Measurements from ENCODE around the gene DHTKD1. TPM values are rescaled to one million over a fixed set of nuclear protein-coding genes. Genes with fewer than 3 reads are reported as not detected.

DHTKD1 gene
- total RNA-seq, 2 donors from 2014 or later, result 18.4 to 23.6 TPM

DNA sequence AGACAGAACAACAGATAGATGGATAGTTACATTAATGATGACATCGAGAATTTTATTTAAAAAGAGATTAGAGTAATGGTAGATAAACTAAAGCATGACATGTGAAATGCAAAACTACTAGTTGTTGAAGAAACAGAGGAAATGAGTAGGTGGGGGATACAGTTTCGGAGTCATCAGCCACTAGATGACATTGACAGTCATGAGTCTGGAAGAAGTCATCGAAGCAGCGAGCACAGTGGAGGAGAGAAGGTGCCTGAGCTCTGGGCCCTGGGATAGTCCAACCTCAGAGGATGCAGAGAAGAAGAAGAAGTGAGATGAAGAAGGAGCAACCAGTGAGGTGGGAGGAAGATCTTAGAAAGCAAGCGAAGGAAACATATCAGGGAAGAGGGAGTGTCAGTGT lies 40.5 kb downstream of the DHTKD1 start:
- peaks cover 53% of the 10 kb centered on the region for H3K36me3 ChIP-seq
- TF ChIP-seq CTCF (IDR thresholded peaks at IDR 0.05), result no peak
- no peak for DNase-seq (ENCODE audit: low spot score)
- no peaks in the 10 kb centered on the region for H3K27me3 ChIP-seq
- no peak overlapping the region for H3K27ac ChIP-seq
- no peak overlapping the region for H3K4me3 ChIP-seq
- H3K4me1 ChIP-seq, result no peaks in the 10 kb centered on the region
- no peaks in the 10 kb centered on the region for H3K9me3 ChIP-seq

GRCh38 chr10:12111528-12111927 lies 42.8 kb downstream of the DHTKD1 start:
- DNase-seq (ENCODE audit: low spot score), result no peak
- no peak overlapping the region for H3K27ac ChIP-seq
- TF ChIP-seq CTCF (IDR thresholded peaks at IDR 0.05), result no peak
- H3K4me3 ChIP-seq, result no peak overlapping the region
- H3K27me3 ChIP-seq, result no peaks in the 10 kb centered on the region
- peaks cover 34% of the 10 kb centered on the region for H3K36me3 ChIP-seq
- no peaks in the 10 kb centered on the region for H3K9me3 ChIP-seq
- H3K4me1 ChIP-seq, result no peaks in the 10 kb centered on the region

GRCh38 chr10:12113627-12114026 lies 44.9 kb downstream of the DHTKD1 start:
- H3K27me3 ChIP-seq, result no peaks in the 10 kb centered on the region
- DNase-seq (ENCODE audit: low spot score), result no peak
- H3K9me3 ChIP-seq, result no peaks in the 10 kb centered on the region
- H3K27ac ChIP-seq, result no peak overlapping the region
- TF ChIP-seq CTCF (IDR thresholded peaks at IDR 0.05), result no peak
- no peak overlapping the region for H3K4me3 ChIP-seq
- no peaks in the 10 kb centered on the region for H3K4me1 ChIP-seq
- peaks cover 25% of the 10 kb centered on the region for H3K36me3 ChIP-seq

DNA sequence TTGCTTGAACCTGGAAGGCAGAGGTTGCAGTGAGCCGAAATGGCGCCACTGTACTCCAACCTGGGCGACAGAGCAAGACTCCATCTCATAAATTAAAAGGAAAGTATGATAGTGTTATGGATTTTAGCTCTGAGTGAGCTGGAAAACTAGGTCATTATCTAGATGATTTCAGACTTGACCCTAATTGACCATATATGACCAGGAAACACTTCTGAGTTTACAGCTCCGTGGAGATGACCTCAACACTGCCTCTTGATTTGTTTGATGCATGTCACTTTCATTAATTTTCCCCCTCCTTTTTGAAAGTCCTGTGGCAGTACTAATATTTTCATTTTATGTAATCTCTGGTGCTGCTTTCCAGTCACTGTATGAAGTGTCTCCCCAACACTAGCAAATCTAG lies 52.9 kb downstream of the DHTKD1 start:
- no peaks in the 10 kb centered on the region for H3K9me3 ChIP-seq
- H3K27ac ChIP-seq, result no peak overlapping the region
- H3K4me3 ChIP-seq, result no peak overlapping the region
- H3K27me3 ChIP-seq, result no peaks in the 10 kb centered on the region
- TF ChIP-seq CTCF (IDR thresholded peaks at IDR 0.05), result no peak
- no peak for DNase-seq (ENCODE audit: low spot score)
- no peaks in the 10 kb centered on the region for H3K4me1 ChIP-seq
- H3K36me3 ChIP-seq, result peaks cover 26% of the 10 kb centered on the region

- peak within 1 kb of the TSS; percentile 78 to 97 for H3K4me3 ChIP-seq
- no peak for TF ChIP-seq CTCF (IDR thresholded peaks at IDR 0.05)
- no peaks in the 10 kb centered on the region for H3K27me3 ChIP-seq
- peak within 1 kb of the TSS; percentile 90 to 93 for H3K27ac ChIP-seq
- H3K9me3 ChIP-seq, result no peaks in the 10 kb centered on the region
- peak; percentile 88 for DNase-seq (ENCODE audit: low spot score)
- peaks cover 4% of the 10 kb centered on the region for H3K36me3 ChIP-seq
- H3K4me1 ChIP-seq, result peaks cover 0 to 10% of the 10 kb centered on the region in 2 donors
Measured at GRCh38 chr10:12129222-12130111, 60.7 kb downstream of the DHTKD1 start, which contains the start of gene SEC61A2. Gene SEC61A2, plus strand, starts transcription at chr10:12129677. Its CDS starts 111 bp downstream, at chr10:12129788.

Measured in right atrium auricular region (tissue), 2 donors.